KBM-7 (cell line): Measurements from ENCODE around the gene C2CD4D.

ENCODE experiments used
- DNase-seq: peaks from one replicate; pipeline ENCODE4 v3.0.0-alpha.2; 2015
- in situ Hi-C: fragments of 300-500 bp; cut with MboI; formaldehyde crosslinking; loops from 2 replicates; pipeline ENCODE4 v1.14.3; 2020; ENCODE audit warnings: low sequenced_read_pairs, low pct_unique_long_range_greater_than_20kb, mixed read lengths

The C2CD4D gene

DNA sequence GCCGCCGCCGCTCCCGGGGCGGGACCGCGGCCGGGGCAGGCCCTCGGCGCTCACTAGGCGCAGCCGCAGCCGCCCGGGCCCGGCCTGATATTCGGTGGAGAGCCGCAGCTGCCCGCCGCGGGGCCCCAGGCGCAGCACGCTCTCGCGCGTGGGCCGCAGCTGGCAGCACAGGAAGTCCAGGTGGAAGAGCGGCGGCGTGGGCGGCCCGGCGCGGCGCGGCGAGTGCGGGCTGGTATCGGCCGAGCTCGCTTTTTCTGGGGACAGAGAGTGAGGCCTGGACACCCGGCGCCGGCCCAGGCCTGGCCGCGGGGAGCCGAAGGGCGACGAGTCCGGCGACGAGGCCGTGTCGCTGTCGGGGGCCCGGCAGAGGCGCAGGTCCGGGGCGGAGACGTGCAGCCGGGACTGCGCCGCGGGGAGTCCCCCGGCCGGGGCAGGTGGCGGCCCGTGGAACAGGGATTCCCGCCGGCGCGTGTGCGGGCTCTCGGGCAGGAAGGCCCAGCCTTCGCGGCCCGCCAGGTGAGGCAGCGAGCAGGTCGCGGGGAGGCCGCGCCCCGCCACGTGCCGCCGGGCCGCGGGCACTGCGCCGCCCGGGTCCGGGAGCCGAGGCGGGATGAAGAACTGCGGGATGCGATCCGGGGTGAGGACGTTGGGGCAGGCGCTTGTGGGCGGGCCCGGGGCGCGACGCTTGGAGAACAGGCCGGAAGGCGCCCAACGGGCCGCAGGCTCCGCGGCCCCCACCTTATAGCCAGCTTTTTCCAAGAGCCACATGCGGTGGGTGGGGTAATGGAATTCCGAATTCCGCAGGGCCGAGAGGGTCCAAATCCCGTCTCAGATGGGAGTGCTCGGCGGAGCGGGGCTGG lies 1.2 kb downstream of the C2CD4D start:
- no peak for DNase-seq
- in situ Hi-C loops = no loop called here

DNA sequence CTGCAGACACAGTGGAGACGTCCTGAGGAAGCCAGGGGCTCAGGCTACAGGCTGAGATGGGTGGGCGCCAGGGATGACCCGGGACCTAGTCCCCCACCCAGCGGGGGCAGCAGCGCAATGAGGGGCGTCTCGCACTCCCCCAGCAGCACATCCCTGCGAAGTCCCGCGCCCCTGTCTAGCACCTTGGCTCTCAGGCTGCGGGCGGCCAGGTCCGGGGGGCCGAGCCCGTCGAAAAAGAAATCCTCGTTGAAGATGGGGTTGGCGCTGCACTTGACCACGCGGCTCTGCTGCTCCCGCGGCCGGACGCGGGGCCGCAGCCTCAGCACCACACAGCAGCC lies 1.8 kb downstream of the C2CD4D start:
- in situ Hi-C loops = no loop called here
- DNase-seq = no peak

DNA sequence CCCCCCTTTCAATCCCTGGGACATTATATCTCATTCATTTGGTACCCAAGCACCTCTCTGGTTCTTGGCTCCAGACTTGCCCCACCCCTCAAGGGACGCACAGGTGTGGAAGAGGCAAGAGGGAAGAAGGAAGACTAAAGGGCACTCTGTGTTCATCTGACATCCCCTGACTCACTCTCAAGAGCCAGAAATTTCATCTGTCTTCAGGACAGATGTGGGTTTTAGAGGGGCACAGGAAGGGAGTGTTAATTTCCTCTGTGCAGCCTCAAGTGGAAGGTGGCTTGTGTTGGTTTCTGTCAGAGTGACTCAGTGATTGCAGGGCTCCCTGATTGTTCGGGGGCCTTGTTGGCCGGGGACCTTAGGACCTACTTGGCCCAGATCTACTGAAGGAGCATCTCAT lies 2.4 kb downstream of the C2CD4D start:
- in situ Hi-C loops = no loop called here
- DNase-seq = no peak

- DNase-seq = no peak
- in situ Hi-C loops = no loop called here
Measured at GRCh38 chr1:151835596-151835995, 4.0 kb downstream of the C2CD4D start.

DNA sequence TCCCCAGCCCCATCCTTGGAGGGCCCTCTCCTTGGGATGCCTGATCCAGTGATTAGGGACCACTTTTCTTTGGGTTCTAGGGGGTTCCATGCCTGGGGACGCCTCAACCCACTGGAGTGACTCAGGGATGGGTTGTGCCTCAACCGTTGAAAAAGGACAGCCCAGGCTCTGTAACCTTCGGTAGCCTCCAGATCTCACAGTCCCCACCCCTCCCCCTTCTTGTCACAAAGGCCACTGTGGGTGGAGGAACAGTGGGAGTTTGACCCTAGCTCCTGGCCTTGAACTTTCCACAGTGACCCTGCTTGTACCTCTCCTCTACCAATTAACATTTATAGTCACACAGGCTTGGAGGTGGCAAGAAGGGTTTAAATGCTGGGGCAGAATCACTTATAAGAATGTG lies 5.4 kb downstream of the C2CD4D start:
- DNase-seq = no peak
- in situ Hi-C loops = no loop called here

DNA sequence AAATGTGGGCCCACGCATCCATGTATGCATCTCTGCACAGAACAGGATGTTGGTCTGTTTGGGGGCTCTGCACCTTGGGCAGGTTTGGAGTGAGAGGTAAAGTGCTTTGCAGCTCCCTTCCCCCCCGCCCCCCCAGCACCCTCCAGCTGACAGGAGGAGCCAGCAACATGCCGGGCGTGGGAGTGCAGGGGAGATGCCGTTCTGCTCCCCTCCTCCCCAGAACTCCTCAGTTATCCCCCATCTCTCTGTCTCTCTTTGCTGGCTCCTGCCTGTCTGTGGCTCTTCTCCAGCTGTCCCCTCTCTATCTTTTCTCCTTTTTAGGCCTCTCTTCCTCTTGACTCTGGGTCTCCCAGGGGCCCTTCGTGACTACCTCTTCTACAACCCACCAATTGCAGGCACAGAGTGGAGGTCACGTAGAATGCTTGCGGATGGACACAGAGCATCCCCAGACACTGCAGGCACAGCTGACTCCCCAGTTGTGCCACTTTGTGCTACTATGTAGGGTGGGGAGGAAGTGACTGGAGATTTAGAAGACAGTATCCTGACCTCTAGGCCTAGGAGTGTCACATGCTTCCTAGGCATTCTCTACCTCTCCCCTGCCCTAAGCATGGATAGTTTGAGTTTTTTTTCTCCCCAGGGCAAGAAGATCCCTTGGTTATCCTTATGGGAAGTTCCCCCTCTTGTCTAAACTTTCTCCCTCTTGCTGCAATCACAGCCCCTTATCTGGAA lies 6.3 kb downstream of the C2CD4D start:
- no peak for DNase-seq
- in situ Hi-C loops = no loop called here

- DNase-seq = no peak
- in situ Hi-C loops = no loop called here
Measured at GRCh38 chr1:151832318-151832980, 7.2 kb downstream of the C2CD4D start.

DNA sequence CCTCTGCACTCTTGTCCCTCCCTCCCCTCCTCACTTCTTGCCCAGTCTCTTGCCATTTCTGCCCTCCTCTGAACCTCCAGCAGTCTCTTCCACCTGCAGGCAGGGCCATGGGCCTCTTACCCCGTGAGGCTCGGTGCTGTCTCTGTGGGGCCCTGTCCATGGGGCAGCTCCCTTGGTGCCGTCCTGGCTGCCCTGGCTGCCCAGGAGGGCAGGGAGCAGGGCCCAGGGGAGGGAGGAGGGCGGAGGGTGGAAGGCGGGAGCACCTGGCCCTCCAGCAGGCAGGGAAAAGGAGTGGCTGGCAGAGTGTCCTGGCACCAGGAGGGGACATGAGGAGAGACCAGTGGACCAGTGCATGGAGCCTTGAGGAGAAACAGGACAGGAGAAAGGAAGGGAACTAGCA lies 8.0 kb downstream of the C2CD4D start, which contains the start of gene RORC:
Gene RORC (minus strand): TSS at position 198 of the 400 bp plus-strand sequence. CDS start 38 bp downstream, at position 160.
- no peak for DNase-seq
- in situ Hi-C loops = no loop called here

GRCh38 chr1:151831256-151831591 lies 8.4 kb downstream of the C2CD4D start:
- in situ Hi-C loops = no loop called here
- no peak for DNase-seq

GRCh38 chr1:151830055-151830454 lies 9.6 kb downstream of the C2CD4D start:
- no peak for DNase-seq
- in situ Hi-C loops = no loop called here

DNA sequence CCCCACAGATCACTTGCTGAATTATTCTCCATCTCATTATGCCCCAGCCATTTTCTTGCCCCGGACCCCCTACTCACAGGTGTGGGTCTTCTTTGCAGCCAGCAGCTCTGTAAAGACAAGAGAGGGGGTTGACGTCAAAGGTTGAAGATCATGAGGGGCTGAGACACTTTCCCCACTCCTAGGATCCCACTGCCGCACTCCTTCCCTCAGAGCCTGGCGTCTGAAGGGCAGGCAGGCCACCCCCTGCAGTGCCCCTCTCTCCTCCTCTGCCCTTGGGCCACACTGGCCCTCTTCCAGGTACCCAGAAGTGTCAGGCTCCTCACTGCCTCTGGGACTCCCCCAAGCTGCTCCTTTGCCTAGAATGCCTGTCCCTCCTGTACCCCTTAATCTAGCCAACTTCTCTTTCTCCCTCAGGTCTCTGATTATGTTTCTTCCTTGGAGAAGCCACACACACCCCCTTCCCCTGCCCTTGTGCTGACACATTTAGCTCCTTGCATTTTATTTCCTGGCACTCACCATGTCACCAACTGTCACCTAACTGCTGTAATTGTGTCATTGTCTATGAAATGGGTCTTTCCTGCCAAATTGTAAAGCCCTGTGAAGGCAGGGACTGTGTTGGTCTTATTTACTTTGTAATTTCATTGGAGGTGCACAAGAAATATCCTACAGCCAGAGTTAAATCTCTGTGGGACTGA lies 10.1 kb downstream of the C2CD4D start:
- no peak for DNase-seq
- in situ Hi-C loops = no loop called here

DNA sequence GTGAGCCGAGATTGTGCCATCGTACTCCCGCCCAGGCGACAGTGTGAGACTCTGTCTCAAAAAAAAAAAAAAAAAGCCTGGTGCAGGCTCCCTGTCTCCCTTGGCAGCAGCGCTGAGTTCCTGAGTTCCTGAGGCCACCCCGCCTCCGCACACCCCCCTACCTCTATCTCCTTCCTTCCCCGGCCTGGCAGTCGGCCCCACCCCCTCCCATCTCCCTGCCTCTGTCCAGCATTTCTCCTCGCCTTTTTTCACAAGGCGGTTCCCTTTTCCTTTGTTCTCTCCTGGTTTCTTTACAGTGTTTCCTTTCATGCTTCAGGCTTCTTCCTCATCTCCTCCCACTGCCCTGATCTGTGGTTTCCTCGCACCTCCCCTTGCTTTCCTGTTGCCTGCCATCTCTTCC lies 10.7 kb downstream of the C2CD4D start:
- peak; percentile 88 for DNase-seq
- in situ Hi-C loops = no loop called here

DNA sequence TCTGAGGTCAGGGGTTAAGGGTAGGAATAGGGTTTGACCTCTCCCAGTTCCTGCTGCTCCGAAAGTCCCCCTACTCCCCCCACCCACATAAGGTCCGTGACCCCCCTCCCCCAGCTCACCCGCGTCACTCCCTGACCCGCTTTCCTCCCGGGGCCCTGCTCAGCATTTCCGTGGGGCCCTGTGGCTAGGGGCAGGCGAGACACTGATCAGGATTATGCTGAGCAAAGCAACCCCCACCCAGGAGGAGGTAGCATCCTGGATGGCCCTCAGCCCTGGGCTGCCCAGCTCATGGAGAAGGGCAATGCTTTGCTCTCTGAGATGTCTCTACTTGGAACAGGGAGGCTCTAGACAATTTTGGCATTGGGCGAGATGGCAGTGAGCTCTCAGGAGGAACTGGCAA lies 11.8 kb downstream of the C2CD4D start:
- in situ Hi-C loops = no loop called here
- DNase-seq = no peak

DNA sequence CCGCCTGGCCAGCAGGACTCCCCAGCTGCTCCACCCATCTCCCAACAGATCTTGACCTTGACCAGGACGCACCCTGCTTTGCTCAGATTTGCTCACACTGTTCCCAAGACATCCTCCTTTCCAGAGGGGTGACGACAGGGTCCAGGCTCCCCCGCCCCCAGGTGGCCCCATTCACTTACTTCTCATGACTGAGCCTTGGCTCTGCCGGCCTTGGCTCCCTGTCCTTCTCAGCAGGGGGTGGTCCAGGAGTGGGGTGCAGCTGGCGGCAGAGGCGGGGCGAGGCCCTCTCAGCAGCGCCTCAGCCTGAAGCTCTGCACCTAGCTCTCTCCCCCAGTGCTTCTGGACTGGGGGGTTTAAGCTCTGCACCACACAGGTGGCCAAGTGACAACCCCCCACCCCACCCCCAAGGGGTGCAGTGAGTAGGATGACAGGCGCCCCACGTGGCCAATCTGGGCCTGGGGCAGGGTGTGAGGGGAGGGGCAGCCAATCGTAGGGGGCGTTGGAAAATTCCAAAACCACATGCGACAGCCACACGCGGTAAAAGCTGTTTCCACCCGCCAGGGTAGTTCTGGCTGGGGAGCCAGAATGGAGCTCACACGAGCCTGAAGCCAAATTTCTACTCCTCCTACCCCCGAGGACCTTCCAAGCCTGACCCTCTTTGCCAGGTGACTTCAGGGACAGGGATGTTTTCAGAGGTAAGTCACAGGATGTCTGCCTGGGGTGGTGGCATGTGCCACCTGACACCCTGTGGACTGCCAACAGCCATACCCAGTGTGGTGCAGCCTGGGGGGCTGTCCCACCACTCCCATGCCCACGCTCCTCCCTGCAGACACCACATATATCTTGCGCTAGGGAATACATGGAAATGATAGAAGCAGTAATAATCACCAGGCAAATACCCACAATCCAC lies 13.6 kb downstream of the C2CD4D start:
- in situ Hi-C loops = no loop called here

DNA sequence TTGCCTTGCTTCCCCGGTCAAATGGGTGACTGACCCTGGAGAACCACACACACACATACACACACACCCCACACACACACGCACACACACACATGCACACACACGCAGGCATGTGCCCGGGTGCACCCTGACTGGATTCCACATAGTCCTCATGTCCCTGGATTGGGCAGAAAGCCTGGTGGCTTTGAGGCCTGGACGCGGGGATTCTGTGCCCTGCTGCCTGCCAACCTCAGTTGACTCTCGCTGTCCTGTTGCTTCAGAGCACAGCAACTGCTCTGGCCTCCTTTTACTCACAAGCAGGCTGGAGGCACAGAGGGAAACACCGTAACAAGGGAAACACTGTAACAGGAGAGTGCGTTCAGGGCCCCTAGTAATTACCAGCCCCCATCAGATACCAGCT lies 14.4 kb downstream of the C2CD4D start:
- in situ Hi-C loops = no loop called here

More for the DNA sequence above, 13.6 kb downstream of the C2CD4D start:
- DNase-seq = no peak

DNA sequence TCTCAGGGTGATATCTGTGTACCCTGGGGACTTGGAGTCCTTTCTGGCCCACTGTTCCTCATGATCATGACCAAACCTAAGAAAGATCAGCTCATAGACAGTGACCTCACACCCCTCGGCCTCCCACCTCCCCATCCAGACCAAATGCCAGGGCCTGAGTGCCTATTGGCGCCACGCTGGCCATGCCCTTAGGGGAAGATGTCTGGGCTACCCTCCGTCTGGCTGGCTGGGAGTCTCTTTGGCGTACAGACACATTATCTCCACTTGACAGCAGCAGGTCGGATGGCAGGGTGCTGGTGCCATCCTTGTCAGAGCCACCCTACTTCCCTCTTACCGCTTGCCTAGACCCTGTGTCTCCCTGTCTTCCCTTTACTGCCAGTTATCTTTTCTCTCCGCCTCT lies 16.4 kb downstream of the C2CD4D start:
- in situ Hi-C loops = no loop called here
- DNase-seq = no peak

More for the DNA sequence above, 14.4 kb downstream of the C2CD4D start:
- no peak for DNase-seq

GRCh38 chr1:151822404-151822803 lies 17.2 kb downstream of the C2CD4D start:
- in situ Hi-C loops = no loop called here

DNA sequence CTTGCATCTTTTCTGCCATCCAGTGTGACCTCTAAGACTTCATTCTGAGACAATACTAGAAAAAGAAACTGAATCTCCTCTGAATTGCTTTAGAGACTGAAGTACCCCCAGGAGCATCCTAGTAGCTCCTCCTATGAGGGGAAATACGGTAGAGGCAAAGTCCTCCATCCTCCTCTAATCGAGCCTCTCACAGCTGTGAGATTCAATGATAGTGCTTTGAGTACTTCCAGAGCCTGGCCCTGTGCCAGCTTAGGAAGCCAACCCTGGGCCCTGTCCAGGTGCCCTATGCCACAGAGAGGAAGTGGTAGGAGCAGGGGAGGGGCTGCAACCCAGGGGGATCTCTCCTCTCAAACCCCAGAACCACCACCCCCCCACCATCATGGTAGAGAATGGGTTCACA lies 18.7 kb downstream of the C2CD4D start:
- in situ Hi-C loops = no loop called here
- DNase-seq = peak; percentile 33

More at GRCh38 chr1:151822404-151822803, 17.2 kb downstream of the C2CD4D start:
- peak; percentile 19 for DNase-seq
